Astrocyte of the cerebellum (primary cell): ENCODE results near the gene SAPCD1.
A peak's percentile ranks its signal among the peaks of the same experiment; 100 is the strongest.

Experiments used
- DNase-seq: peaks from one replicate; pipeline ENCODE4 v3.0.0-alpha.2; 2011; ENCODE audit warnings: low read depth
- H3K4me3 ChIP-seq: 2 replicates; pipeline ENCODE4 v1.5.1; 2011; ENCODE audit warnings: mild to moderate bottlenecking, low read depth, low read length, moderate library complexity
- CTCF ChIP-seq: IDR thresholded peaks from 2 replicates; pipeline ENCODE4 v1.5.1; 2012; ENCODE audit warnings: low read length, low read depth, moderate library complexity, mild to moderate bottlenecking; ENCODE audit errors: missing control alignments
- in situ Hi-C: cut with HindIII; loops from 2 replicates; pipeline ENCODE4 v1.10.0; 2017; ENCODE audit warnings: low sequenced_read_pairs

Gene SAPCD1

GRCh38 chr6:31740397-31741223, 21.8 kb upstream of the SAPCD1 start:
- no peak for TF ChIP-seq CTCF
- no peak for DNase-seq
- in situ Hi-C loops = no loop called here
- peak overlapping the region; percentile 55 for H3K4me3 ChIP-seq

GRCh38 chr6:31741815-31742214, 20.6 kb upstream of the SAPCD1 start:
- no peak for TF ChIP-seq CTCF
- no peak overlapping the region for H3K4me3 ChIP-seq
- no peak for DNase-seq
- in situ Hi-C loops = no loop called here

GRCh38 chr6:31742894-31743293, 19.6 kb upstream of the SAPCD1 start:
- DNase-seq = no peak
- no peak for TF ChIP-seq CTCF
- in situ Hi-C loops = no loop called here
- no peak overlapping the region for H3K4me3 ChIP-seq

GRCh38 chr6:31744422-31744821, 18.0 kb upstream of the SAPCD1 start:
- TF ChIP-seq CTCF = no peak
- no peak for DNase-seq
- in situ Hi-C loops = no loop called here
- no peak overlapping the region for H3K4me3 ChIP-seq

- DNase-seq = no peak
- H3K4me3 ChIP-seq = no peak overlapping the region
- no peak for TF ChIP-seq CTCF
- in situ Hi-C loops = no loop called here
These were observed 13.0 kb upstream of the SAPCD1 start for GRCh38 chr6:31749301-31750036.

GRCh38 chr6:31750411-31751022, 11.9 kb upstream of the SAPCD1 start:
- H3K4me3 ChIP-seq = no peak overlapping the region
- in situ Hi-C loops = no loop called here
- DNase-seq = no peak
- no peak for TF ChIP-seq CTCF
